Liver (tissue), 9 donors: ENCODE measurements around the gene EVPL. TPM values are rescaled to one million over a fixed set of nuclear protein-coding genes. Genes with fewer than 3 reads are reported as not detected.
"Not testable (repeated sequence)": the region's sequence is repeated elsewhere in the genome, so short reads cannot be mapped to it uniquely, and the experiment has no call there.

Experiments used
- DNase-seq: peaks from one replicate; pipeline ENCODE4 v3.0.0-alpha.2; 2017; ENCODE audit warnings: low spot score
- H3K27ac ChIP-seq, 2 donors: one replicate each; pipeline ENCODE4 v1.7.0; 2013; ENCODE audit warnings: inconsistent platforms in 2 of 2, low read length in 2 of 2, control low read depth in 1 of 2, low read depth in 1 of 2, mild to moderate bottlenecking in 1 of 2
- H3K27me3 ChIP-seq, 4 donors: one replicate each; pipeline versions ENCODE4 v1.6.1 to v1.7.0; 2013; ENCODE audit warnings: low read length in 3 of 4, inconsistent platforms in 1 of 4, mild to moderate bottlenecking in 1 of 4, moderate library complexity in 1 of 4; ENCODE audit not compliant: control insufficient read depth in 4 of 4, insufficient read depth in 4 of 4
- H3K36me3 ChIP-seq, 4 donors: one replicate each; pipeline versions ENCODE4 v1.6.1 to v1.7.0; 2013; ENCODE audit warnings: low read length in 3 of 4, mild to moderate bottlenecking in 3 of 4, low read depth in 1 of 4, moderate library complexity in 1 of 4; ENCODE audit not compliant: control insufficient read depth in 4 of 4, insufficient read depth in 3 of 4
- H3K4me1 ChIP-seq, 4 donors: one replicate each; pipeline versions ENCODE4 v1.6.1 to v1.7.0; 2013; ENCODE audit warnings: low read length in 3 of 4, mild to moderate bottlenecking in 3 of 4, moderate library complexity in 1 of 4; ENCODE audit not compliant: control insufficient read depth in 4 of 4, insufficient read depth in 4 of 4
- H3K4me3 ChIP-seq, 3 donors: one replicate each; pipeline versions ENCODE4 v1.6.1 to v1.7.0; 2013; ENCODE audit warnings: low read length in 3 of 3, control low read depth in 1 of 3, low read depth in 1 of 3, mild to moderate bottlenecking in 1 of 3
- H3K9ac ChIP-seq, 2 donors: one replicate each; pipeline ENCODE4 v1.7.0; 2013; ENCODE audit warnings: low read length in 2 of 2, mild to moderate bottlenecking in 2 of 2, moderate library complexity in 2 of 2, control low read depth in 1 of 2, low read depth in 1 of 2
- H3K9me3 ChIP-seq, 4 donors: one replicate each; pipeline versions ENCODE4 v1.6.1 to v1.7.0; 2013; ENCODE audit warnings: low read length in 3 of 4; ENCODE audit not compliant: control insufficient read depth in 4 of 4
- EGR1 ChIP-seq, 2 donors: IDR thresholded peaks; 2 replicates each; pipeline ENCODE4 v1.6.1; 2016 to 2018; ENCODE audit warnings: antibody characterized with exemption in 2 of 2, low read depth in 2 of 2
- FOXA1 ChIP-seq: IDR thresholded peaks from 2 replicates; pipeline ENCODE4 v1.6.1; 2016; ENCODE audit warnings: antibody characterized with exemption
- FOXA2 ChIP-seq: IDR thresholded peaks from 2 replicates; pipeline ENCODE4 v1.6.1; 2016; ENCODE audit warnings: antibody characterized with exemption
- GABPA ChIP-seq, 2 donors: IDR thresholded peaks in 1 of 2; conservative IDR thresholded peaks in 1 of 2; 2 replicates each; pipeline ENCODE4 v1.6.1; 2016; ENCODE audit warnings: antibody characterized with exemption in 2 of 2, mild to moderate bottlenecking in 1 of 2, moderate library complexity in 1 of 2
- HNF4A ChIP-seq, 2 donors: conservative IDR thresholded peaks; 2 replicates each; pipeline ENCODE4 v1.6.1; 2016; ENCODE audit warnings: antibody characterized with exemption in 2 of 2, mild to moderate bottlenecking in 2 of 2
- HNF4G ChIP-seq: IDR thresholded peaks from 2 replicates; pipeline ENCODE4 v1.6.1; 2016; ENCODE audit warnings: antibody characterized with exemption
- JUND ChIP-seq, 2 donors: IDR thresholded peaks; 2 replicates each; pipeline ENCODE4 v1.6.1; 2016; ENCODE audit warnings: antibody characterized with exemption in 2 of 2
- MAX ChIP-seq: IDR thresholded peaks from 2 replicates; pipeline ENCODE4 v1.6.1; 2016; ENCODE audit warnings: antibody characterized with exemption
- NR2F2 ChIP-seq: IDR thresholded peaks from 2 replicates; pipeline ENCODE4 v1.6.1; 2016; ENCODE audit warnings: antibody characterized with exemption
- RAD21 ChIP-seq, 2 donors: IDR thresholded peaks; 2 replicates each; pipeline ENCODE4 v1.6.1; 2016; ENCODE audit warnings: antibody characterized with exemption in 2 of 2, mild to moderate bottlenecking in 2 of 2
- REST ChIP-seq: IDR thresholded peaks from 2 replicates; pipeline ENCODE4 v1.6.1; 2016; ENCODE audit warnings: antibody characterized with exemption, mild to moderate bottlenecking
- RXRA ChIP-seq, 2 donors: IDR thresholded peaks; 2 replicates each; pipeline ENCODE4 v1.6.1; 2017 to 2018; ENCODE audit warnings: antibody characterized with exemption in 2 of 2, mild to moderate bottlenecking in 1 of 2
- SP1 ChIP-seq: IDR thresholded peaks from 2 replicates; pipeline ENCODE4 v1.6.1; 2018; ENCODE audit warnings: antibody characterized with exemption, mild to moderate bottlenecking
- TAF1 ChIP-seq: conservative IDR thresholded peaks from 2 replicates; pipeline ENCODE4 v1.6.1; 2016; ENCODE audit warnings: antibody characterized with exemption, mild to moderate bottlenecking
- WGBS: extraction: QIAGEN DNeasy Blood & Tissue Kit; methylation state at CpG from one replicate; pipeline ENCODE4 v1.1.7; 2013; 5-methylcytosine and 5-hydroxymethylcytosine counted together
- polyA plus RNA-seq, 2 donors: library from polyadenylated mRNA; stranded (reverse) in 1 of 2; unstranded in 1 of 2; fragments of 200-250 nt in 1 of 2; fragments of >200 nt in 1 of 2; fragmentation: Nextera tagmentation in 1 of 2; extraction: Ambion mirVana in 1 of 2; gene quantifications; one replicate each; pipeline versions ENCODE4 v1.2.1 to v1.2.3, GENCODE V29; 2013 to 2015
- total RNA-seq, 2 donors: library from RNA; depleted of rRNA; stranded (reverse); fragments of >200 nt; gene quantifications; one replicate each; pipeline ENCODE4 v1.2.3, GENCODE V29; 2014
- TF ChIP-seq, protein P1 (sequence below): IDR thresholded peaks from 2 replicates; pipeline ENCODE4 v1.6.1; 2016; ENCODE audit warnings: antibody characterized with exemption
- TF ChIP-seq, protein P2 (sequence below): fragments of 150-350 bp; IDR thresholded peaks from 2 replicates; pipeline ENCODE4 v1.5.1; 2017; ENCODE audit warnings: improper control_type of control experiment, low read depth, low read length; ENCODE audit not compliant: missing input control
- TF ChIP-seq, protein P3 (sequence below): IDR thresholded peaks from 2 replicates; pipeline ENCODE4 v1.6.1; 2016; ENCODE audit warnings: antibody characterized with exemption
- donor health status: healthy.
- donor health status: healthy.
- donor health status: healthy.
- donor health status: healthy.
- donor health status: healthy.

The EVPL gene
- total and polyA plus RNA-seq, 4 donors, result 0.03 to 0.33 (median 0.21) TPM; not detected in 1

GRCh38 chr17:75975757-75976174 is 51.3 kb downstream of the EVPL start:
- TF ChIP-seq, protein P1, sequence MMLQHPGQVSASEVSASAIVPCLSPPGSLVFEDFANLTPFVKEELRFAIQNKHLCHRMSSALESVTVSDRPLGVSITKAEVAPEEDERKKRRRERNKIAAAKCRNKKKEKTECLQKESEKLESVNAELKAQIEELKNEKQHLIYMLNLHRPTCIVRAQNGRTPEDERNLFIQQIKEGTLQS, result no peak
- no peak for TF ChIP-seq MAX
- TF ChIP-seq FOXA1, result no peak
- no peak for TF ChIP-seq HNF4A (conservative IDR thresholded peaks at IDR 0.05)
- no peak for TF ChIP-seq EGR1 (IDR thresholded peaks at IDR 0.05; ENCODE audit: low read depth in 2 of 2)
- TF ChIP-seq, protein P2, sequence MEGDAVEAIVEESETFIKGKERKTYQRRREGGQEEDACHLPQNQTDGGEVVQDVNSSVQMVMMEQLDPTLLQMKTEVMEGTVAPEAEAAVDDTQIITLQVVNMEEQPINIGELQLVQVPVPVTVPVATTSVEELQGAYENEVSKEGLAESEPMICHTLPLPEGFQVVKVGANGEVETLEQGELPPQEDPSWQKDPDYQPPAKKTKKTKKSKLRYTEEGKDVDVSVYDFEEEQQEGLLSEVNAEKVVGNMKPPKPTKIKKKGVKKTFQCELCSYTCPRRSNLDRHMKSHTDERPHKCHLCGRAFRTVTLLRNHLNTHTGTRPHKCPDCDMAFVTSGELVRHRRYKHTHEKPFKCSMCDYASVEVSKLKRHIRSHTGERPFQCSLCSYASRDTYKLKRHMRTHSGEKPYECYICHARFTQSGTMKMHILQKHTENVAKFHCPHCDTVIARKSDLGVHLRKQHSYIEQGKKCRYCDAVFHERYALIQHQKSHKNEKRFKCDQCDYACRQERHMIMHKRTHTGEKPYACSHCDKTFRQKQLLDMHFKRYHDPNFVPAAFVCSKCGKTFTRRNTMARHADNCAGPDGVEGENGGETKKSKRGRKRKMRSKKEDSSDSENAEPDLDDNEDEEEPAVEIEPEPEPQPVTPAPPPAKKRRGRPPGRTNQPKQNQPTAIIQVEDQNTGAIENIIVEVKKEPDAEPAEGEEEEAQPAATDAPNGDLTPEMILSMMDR, result no peak
- no peak for TF ChIP-seq GABPA (IDR thresholded peaks at IDR 0.05 in 1 of 2, conservative IDR thresholded peaks at IDR 0.05 in 1 of 2)
- TF ChIP-seq RXRA (IDR thresholded peaks at IDR 0.05), result no peak
- TF ChIP-seq NR2F2, result no peak
- no peak for TF ChIP-seq JUND (IDR thresholded peaks at IDR 0.05)
- no peak for TF ChIP-seq REST
- TF ChIP-seq SP1, result no peak
- no peak for TF ChIP-seq TAF1
- TF ChIP-seq HNF4G, result no peak
- TF ChIP-seq, protein P3, sequence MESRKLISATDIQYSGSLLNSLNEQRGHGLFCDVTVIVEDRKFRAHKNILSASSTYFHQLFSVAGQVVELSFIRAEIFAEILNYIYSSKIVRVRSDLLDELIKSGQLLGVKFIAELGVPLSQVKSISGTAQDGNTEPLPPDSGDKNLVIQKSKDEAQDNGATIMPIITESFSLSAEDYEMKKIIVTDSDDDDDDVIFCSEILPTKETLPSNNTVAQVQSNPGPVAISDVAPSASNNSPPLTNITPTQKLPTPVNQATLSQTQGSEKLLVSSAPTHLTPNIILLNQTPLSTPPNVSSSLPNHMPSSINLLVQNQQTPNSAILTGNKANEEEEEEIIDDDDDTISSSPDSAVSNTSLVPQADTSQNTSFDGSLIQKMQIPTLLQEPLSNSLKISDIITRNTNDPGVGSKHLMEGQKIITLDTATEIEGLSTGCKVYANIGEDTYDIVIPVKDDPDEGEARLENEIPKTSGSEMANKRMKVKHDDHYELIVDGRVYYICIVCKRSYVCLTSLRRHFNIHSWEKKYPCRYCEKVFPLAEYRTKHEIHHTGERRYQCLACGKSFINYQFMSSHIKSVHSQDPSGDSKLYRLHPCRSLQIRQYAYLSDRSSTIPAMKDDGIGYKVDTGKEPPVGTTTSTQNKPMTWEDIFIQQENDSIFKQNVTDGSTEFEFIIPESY, result no peak
- no peak for TF ChIP-seq FOXA2
- no peak for TF ChIP-seq RAD21 (IDR thresholded peaks at IDR 0.05)
- Histone ChIP-seq H3K36me3 (peaks cover 4 to 8% (median 6%) of the 10 kb centered on the region in 4 donors), H3K27ac (peak overlapping the region; percentile 97 to 98), H3K4me1 (peaks cover 3 to 60% (median 32%) of the 10 kb centered on the region in 4 donors), H3K4me3 (peak overlapping the region; percentile 38 to 61 (median 40)), H3K27me3 (no peaks in the 10 kb centered on the region), H3K9ac (peak overlapping the region; percentile 47 to 97), H3K9me3 (no peaks in the 10 kb centered on the region)
- no peak for DNase-seq
- 20% methylated on average over 5 of the region's 5 CpGs for WGBS

DNA sequence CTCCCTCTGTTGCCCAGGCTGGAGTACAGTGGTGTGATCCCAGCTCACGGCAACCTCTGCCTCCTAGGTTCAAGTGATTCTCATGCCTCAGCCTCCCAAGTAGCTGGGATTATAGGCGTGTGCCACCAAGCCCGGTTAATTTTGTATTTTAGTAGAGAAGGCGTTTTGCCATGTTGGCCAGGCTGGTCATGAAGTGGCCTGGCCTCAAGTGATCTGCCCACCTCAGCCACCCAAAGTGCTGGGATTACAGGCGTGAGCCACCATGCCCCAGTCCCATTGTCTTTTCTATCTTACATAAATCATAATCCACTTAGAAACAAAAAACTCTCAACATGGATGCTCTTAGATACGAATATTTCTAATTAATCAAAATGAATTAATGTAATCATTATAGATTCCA is 51.9 kb downstream of the EVPL start:
- H3K9ac ChIP-seq, result peak overlapping the region; percentile 47 to 76
- DNase-seq, H3K27me3 ChIP-seq, H3K9me3 ChIP-seq: not testable (repeated sequence)
- peak overlapping the region; percentile 97 to 98 for H3K27ac ChIP-seq
- WGBS, result 73% methylated on average over 6 of the region's 6 CpGs
- H3K4me1 ChIP-seq, result peaks cover 3 to 59% (median 30%) of the 10 kb centered on the region in 4 donors
- peaks cover 4 to 13% (median 11%) of the 10 kb centered on the region in 4 donors for H3K36me3 ChIP-seq
- H3K4me3 ChIP-seq, result peak overlapping the region; percentile 0 to 38 (median 32)
